Measurements from ENCODE around the gene TUT1.

DNA sequence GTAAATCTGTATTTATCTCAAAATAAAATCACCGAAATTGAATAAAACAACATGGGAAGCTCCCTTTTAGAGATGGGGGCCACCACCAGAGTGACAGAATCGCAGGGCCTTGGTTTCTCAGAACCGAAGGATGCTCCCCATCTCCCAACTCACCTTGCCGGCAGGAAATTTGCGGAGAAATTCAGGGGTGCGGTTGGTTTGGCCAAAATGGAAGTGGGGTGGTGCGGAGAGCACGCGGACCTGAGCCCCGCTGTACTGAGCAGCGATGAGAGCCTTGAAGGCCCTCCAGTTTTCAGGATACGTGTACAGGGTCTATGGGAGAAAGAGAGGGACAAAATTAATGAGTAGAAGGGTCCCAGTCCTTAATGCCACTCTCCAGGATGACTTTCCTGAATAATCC is 18.9 kb downstream of the TUT1 start:
- TF ChIP-seq, protein P1, sequence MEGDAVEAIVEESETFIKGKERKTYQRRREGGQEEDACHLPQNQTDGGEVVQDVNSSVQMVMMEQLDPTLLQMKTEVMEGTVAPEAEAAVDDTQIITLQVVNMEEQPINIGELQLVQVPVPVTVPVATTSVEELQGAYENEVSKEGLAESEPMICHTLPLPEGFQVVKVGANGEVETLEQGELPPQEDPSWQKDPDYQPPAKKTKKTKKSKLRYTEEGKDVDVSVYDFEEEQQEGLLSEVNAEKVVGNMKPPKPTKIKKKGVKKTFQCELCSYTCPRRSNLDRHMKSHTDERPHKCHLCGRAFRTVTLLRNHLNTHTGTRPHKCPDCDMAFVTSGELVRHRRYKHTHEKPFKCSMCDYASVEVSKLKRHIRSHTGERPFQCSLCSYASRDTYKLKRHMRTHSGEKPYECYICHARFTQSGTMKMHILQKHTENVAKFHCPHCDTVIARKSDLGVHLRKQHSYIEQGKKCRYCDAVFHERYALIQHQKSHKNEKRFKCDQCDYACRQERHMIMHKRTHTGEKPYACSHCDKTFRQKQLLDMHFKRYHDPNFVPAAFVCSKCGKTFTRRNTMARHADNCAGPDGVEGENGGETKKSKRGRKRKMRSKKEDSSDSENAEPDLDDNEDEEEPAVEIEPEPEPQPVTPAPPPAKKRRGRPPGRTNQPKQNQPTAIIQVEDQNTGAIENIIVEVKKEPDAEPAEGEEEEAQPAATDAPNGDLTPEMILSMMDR (conservative IDR thresholded peaks at IDR 0.05; ENCODE audit: low read length) = no peak
- TF ChIP-seq EZH2phosphoT487 (IDR thresholded peaks at IDR 0.05; ENCODE audit: borderline replicate concordance, low read depth, low read length) = no peak

Data from OCI-LY7 (cell line).